ENCODE measurements around the gene POPDC2.
"Not testable (repeated sequence)": the region's sequence is repeated elsewhere in the genome, so short reads cannot be mapped to it uniquely, and the experiment has no call there.

POPDC2 gene

GRCh38 chr3:119616056-119616455, 44.3 kb downstream of the POPDC2 start:
- no peak for DNase-seq (ENCODE audit: low read depth in 2 of 2, low spot score in 1 of 2)

- no peak for DNase-seq (ENCODE audit: low read depth in 2 of 2, low spot score in 1 of 2)
Observed at GRCh38 chr3:119613872-119614271, 46.5 kb downstream of the POPDC2 start.

DNA sequence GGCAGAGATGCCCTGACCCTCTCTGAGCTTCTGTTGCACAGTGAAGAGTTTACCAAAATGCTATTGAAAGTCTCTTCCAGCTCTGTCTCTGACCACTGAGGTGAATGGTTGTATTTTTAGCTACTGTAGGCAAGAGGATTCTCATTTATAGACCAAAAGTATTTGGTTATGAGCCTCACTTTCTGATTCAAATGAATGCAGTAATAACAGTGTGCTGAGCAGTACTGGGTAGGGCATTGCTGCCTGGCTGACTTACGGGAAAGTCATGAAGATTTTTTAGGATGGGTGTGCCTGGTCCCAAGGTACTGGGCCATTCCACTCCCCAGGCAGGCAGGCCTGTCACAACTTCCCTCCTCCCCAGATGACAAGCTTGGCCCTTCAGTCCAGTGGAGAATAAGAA, 47.2 kb downstream of the POPDC2 start:
- no peak for DNase-seq (ENCODE audit: low read depth in 2 of 2, low spot score in 1 of 2)

DNA sequence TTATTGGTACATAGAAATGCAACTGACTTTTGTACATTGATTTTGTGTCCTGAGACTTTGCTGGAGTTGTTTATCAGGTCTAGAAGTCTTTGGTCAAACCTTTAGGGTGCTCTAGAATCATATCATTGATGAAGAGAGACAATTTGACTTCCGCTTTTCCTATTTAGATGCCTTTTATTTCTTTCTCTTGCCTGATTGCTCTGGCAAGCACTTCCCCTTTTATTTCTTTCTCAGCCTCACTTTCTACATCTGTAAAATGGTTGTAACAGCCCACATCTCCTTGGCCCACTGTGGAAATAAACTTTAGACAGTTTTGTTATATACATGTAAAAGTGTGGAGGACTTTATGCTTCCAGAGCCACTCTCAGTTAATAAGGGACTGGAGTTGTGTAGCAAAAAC, 48.7 kb downstream of the POPDC2 start:
- no peak for DNase-seq (ENCODE audit: low read depth in 2 of 2, low spot score in 1 of 2)

DNA sequence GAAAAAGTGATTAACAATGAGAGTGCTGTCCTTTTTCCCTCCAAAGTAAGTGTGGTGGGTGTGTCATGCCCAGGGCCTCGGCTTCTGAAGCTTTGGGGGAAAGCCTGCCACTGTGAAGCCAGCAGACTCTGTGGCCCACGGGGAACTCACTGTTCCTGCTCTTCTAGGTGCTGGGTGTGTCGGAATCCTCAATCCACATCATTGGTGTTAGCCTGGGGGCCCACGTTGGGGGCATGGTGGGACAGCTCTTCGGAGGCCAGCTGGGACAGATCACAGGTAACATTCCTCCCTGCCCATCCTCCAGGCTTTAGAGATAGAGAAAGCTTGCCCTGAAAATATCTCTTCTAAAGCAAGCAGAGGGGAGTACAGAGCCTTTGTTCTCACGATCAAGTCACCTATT, 51.1 kb downstream of the POPDC2 start:
- DNase-seq (ENCODE audit: low read depth in 2 of 2, low spot score in 1 of 2), result no peak

GRCh38 chr3:119608405-119609000, 51.9 kb downstream of the POPDC2 start:
- no peak for DNase-seq (ENCODE audit: low read depth in 2 of 2, low spot score in 1 of 2)

GRCh38 chr3:119604878-119605277, 55.5 kb downstream of the POPDC2 start:
- DNase-seq (ENCODE audit: low read depth in 2 of 2, low spot score in 1 of 2), result no peak

GRCh38 chr3:119602676-119603075, 57.7 kb downstream of the POPDC2 start:
- DNase-seq (ENCODE audit: low read depth in 2 of 2, low spot score in 1 of 2), result no peak

DNA sequence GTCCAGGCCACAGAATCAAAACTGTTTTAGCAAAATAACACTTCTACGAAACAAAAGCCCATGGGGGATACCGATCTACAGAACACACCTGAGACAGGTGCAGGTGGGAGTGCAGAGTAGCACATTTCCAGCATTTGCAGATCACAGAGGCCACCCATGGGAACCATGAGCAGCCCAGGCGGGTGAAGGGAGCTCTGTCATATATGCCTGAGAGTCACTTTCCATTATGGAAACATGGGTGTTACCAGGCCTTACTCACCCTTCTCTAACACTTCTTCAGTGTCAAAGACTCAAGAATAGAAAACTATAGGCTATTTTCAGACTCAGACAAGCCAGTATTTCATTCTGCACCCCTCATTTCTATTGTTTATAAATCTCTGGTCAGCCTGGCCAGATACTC, 59.2 kb downstream of the POPDC2 start:
- DNase-seq (ENCODE audit: low read depth in 2 of 2, low spot score in 1 of 2), result no peak

DNA sequence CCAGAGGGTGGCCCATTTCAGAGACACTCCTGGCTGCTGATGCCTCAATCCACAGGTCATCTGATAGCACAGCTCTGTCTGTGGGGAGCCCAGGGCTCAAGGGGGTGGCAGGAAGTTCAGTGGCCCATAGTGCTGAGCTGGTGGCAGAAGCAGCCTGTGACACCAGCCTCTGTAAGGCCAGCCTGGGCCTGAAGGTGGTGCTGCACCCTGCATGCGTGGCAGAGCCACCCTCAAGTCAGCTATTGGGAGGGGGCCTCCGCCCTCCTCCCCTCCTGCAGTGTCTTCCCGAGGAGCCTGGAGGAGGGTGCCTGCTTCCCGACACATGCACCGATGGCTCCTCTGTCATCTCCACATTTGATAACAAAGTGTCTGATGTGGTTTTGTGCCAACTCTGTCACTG, 59.7 kb downstream of the POPDC2 start:
- DNase-seq (ENCODE audit: low read depth in 2 of 2, low spot score in 1 of 2), result no peak

DNA sequence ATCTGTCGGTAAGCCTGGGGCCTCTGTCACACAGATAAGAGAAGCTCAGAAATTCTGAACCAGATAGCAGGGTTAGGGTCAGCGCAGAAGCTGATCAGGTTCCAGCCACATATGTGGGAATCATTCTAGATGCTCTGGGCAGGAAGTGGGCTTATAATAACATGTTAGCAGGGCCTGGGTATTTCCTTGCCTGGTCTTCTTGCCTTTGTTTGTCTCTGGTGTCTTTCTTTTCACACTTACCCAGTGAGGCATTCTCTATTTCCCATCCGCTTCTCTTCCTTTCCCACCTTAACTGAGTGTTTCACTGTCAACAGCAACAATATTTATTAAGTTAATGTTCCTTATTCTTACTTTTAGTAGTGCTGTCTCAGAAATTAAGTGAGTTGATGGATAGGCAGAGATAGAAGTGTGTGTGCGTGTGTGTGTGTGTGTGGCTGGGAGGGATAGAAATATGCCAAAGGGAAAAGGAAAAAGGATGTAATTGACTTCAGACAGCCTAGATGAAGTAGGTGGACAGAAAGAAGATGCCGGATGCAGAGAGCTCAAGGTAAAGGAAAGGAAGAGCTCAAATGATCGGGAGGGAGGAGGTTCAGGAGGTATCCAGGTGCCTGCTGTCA, 60.7 kb downstream of the POPDC2 start:
- no peak for DNase-seq (ENCODE audit: low read depth in 2 of 2, low spot score in 1 of 2)

DNA sequence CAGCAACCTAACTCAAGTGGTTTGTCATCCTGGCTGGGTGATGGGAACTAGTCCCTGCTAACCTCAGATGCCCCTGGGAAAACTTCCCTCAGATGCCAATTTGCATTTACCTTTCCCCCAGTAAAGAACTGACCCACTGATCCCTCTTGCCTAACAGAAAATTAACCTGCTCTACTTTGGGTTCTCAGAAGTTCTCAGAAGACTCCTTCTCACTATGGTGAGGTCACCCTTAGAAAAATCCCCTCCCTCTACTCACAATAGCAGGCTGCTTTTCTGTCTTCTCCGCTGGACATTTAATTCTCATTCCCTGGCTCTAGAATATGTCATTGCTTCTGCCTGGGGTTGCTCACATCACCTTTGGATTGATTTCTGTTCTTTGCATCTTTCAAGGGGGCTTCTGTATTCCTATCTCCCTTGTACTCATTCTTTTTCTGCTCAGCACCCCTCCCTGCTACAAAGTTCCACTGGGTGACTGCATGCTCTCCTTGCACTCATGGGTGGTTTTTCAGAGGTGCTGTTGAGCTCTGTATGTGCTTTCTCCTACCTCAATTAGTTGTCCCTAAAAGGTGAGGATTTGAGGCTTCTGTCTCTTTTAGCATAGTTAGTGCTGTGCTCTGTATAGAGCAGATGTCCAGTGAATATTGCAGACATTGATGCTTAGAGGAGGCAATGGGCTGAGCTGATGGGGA, 61.8 kb downstream of the POPDC2 start:
- no peak for DNase-seq (ENCODE audit: low read depth in 2 of 2, low spot score in 1 of 2)

GRCh38 chr3:119597548-119598288, 62.7 kb downstream of the POPDC2 start, which contains the start of gene PLA1A:
PLA1A (plus strand) TSS chr3:119597885; CDS start chr3:119597914, 29 bp downstream.
- DNase-seq (ENCODE audit: low read depth in 2 of 2, low spot score in 1 of 2), result no peak

- no peak for DNase-seq (ENCODE audit: low read depth in 2 of 2, low spot score in 1 of 2)
Observed at GRCh38 chr3:119596398-119596797, 64.0 kb downstream of the POPDC2 start.

GRCh38 chr3:119595639-119596334, 64.6 kb downstream of the POPDC2 start:
- DNase-seq (ENCODE audit: low read depth in 2 of 2, low spot score in 1 of 2), result no peak

- DNase-seq (ENCODE audit: low read depth in 2 of 2, low spot score in 1 of 2), result not testable (repeated sequence)
Observed at GRCh38 chr3:119594929-119595328, 65.5 kb downstream of the POPDC2 start.

GRCh38 chr3:119594066-119594465, 66.3 kb downstream of the POPDC2 start:
- no peak for DNase-seq (ENCODE audit: low read depth in 2 of 2, low spot score in 1 of 2)

DNA sequence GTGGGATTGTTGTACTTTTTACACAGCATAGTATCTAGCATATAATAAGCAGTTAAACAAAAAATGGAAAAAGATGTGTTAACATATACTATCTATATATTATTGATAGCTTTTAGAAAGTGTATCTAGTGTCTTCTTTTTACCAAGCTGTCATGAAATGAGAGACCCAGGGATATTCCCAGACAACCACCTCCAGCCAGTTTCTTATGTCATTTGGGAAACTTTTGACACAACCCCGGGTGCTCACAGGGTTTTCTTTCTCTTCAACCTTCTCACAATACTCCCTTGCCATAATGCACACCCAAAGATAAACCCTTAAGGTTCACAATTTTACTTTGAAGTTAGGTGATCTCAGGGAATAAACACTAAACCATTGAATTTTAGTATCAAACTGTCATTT, 67.5 kb downstream of the POPDC2 start:
- DNase-seq (ENCODE audit: low read depth in 2 of 2, low spot score in 1 of 2), result no peak

Measured in stimulated activated CD8-positive, alpha-beta memory T cell treated with anti-CD3 and anti-CD28 coated beads, Interleukin-4, amount 100 ng/mL, for 1 hour (primary cell).